ENCODE results near the gene ABCC1. TPM values are rescaled to one million over a fixed set of nuclear protein-coding genes. Genes with fewer than 3 reads are reported as not detected.

ABCC1 gene
- total and polyA plus RNA-seq, 2 donors: 11.6 to 18.1 TPM

GRCh38 chr16:16124438-16124837 lies 175.0 kb downstream of the ABCC1 start:
- 97% methylated on average over 10 of the region's 10 CpGs for WGBS
- no peak for DNase-seq (ENCODE audit: low read depth in 6 of 9, low spot score in 9 of 9)
- Histone ChIP-seq H3K9me3 (ENCODE audit: control insufficient read depth in 2 of 2, insufficient read depth in 1 of 2, low read length in 1 of 2) (peaks cover 6 to 10% of the 10 kb centered on the region in 2 donors), H3K27me3 (ENCODE audit: control insufficient read depth in 2 of 2, insufficient read depth in 1 of 2, low read length in 1 of 2) (no peaks in the 10 kb centered on the region), H3K4me3 (ENCODE audit: low read length in 2 of 2) (no peak overlapping the region), H3K4me1 (ENCODE audit: control insufficient read depth in 2 of 2, insufficient read depth in 2 of 2, low read length in 2 of 2) (peaks cover 4 to 13% of the 10 kb centered on the region in 2 donors), H3K36me3 (ENCODE audit: control insufficient read depth in 2 of 2, insufficient read depth in 2 of 2, low read length in 1 of 2) (peaks cover 61% of the 10 kb centered on the region in 2 donors), H3K27ac (ENCODE audit: low read depth in 1 of 2, low read length in 1 of 2) (no peak overlapping the region)

GRCh38 chr16:16124974-16125373 lies 175.6 kb downstream of the ABCC1 start:
- peaks cover 0 to 8% of the 10 kb centered on the region in 2 donors for H3K4me1 ChIP-seq (ENCODE audit: control insufficient read depth in 2 of 2, insufficient read depth in 2 of 2, low read length in 2 of 2)
- no peak for DNase-seq (ENCODE audit: low read depth in 6 of 9, low spot score in 9 of 9)
- H3K27me3 ChIP-seq (ENCODE audit: control insufficient read depth in 2 of 2, insufficient read depth in 1 of 2, low read length in 1 of 2): no peaks in the 10 kb centered on the region
- H3K4me3 ChIP-seq (ENCODE audit: low read length in 2 of 2): no peak overlapping the region
- peaks cover 6 to 10% of the 10 kb centered on the region in 2 donors for H3K9me3 ChIP-seq (ENCODE audit: control insufficient read depth in 2 of 2, insufficient read depth in 1 of 2, low read length in 1 of 2)
- over 99% methylated on average over 3 of the region's 3 CpGs for WGBS
- no peak overlapping the region for H3K27ac ChIP-seq (ENCODE audit: low read depth in 1 of 2, low read length in 1 of 2)
- H3K36me3 ChIP-seq (ENCODE audit: control insufficient read depth in 2 of 2, insufficient read depth in 2 of 2, low read length in 1 of 2): peaks cover 63 to 64% of the 10 kb centered on the region in 2 donors

DNA sequence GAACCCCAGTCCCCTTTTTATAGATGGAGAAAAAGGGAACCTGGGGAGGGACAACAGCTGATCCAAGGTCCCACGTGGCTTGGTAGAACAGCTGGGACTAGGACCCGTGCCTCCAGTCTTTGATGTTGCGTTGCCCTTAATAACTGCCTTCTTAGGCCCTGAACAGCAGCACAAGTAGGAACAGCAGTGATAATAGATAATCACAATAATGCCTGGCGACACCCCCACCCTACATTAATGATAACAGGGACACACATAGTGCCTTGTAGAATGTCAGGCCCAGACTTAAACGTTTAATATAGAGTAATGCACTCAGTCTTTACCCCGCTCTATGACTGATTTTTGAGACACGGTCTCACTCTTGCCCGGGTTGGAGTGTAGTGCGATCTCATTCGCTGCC lies 177.5 kb downstream of the ABCC1 start:
- Histone ChIP-seq H3K27me3 (ENCODE audit: control insufficient read depth in 2 of 2, insufficient read depth in 1 of 2, low read length in 1 of 2) (no peaks in the 10 kb centered on the region), H3K9me3 (ENCODE audit: control insufficient read depth in 2 of 2, insufficient read depth in 1 of 2, low read length in 1 of 2) (peaks cover 6 to 10% of the 10 kb centered on the region in 2 donors), H3K4me1 (ENCODE audit: control insufficient read depth in 2 of 2, insufficient read depth in 2 of 2, low read length in 2 of 2) (no peaks in the 10 kb centered on the region), H3K4me3 (ENCODE audit: low read length in 2 of 2) (no peak overlapping the region), H3K27ac (ENCODE audit: low read depth in 1 of 2, low read length in 1 of 2) (no peak overlapping the region), H3K36me3 (ENCODE audit: control insufficient read depth in 2 of 2, insufficient read depth in 2 of 2, low read length in 1 of 2) (peaks cover 58 to 62% of the 10 kb centered on the region in 2 donors)
- WGBS: 74% methylated on average over 10 of the region's 10 CpGs
- no peak for DNase-seq (ENCODE audit: low read depth in 6 of 9, low spot score in 9 of 9)

DNA sequence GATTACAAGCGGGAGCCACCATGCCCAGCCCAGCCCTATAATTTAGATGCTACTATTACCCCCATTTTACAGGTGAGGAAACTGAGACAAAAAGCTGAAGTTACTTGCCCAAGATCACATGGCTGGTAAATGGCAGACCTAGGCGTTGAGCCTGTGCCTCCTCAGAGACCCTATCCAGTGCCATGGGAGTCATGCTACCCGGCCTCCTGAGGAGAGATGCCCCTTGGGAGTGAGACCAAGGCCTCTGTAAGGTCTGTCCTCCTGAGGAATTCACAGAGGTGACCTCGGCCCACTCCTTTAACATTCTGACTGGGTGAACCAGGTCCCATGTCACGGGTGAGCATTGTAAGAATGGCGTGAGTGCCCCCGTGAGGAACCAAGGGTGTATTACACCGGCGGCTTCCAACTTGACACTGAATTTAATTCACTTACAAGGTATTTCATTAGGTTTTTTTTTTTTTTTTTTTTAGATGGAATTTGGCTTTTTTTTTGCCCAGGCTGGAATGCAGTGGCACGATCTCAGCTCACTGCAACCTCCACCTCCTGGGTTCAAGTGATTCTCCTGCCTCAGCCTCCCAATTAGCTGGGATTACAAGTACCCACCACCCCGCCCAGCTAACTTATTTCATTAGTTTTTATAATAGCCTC lies 178.2 kb downstream of the ABCC1 start:
- Histone ChIP-seq H3K4me1 (ENCODE audit: control insufficient read depth in 2 of 2, insufficient read depth in 2 of 2, low read length in 2 of 2) (no peaks in the 10 kb centered on the region), H3K4me3 (ENCODE audit: low read length in 2 of 2) (no peak overlapping the region), H3K27ac (ENCODE audit: low read depth in 1 of 2, low read length in 1 of 2) (no peak overlapping the region), H3K36me3 (ENCODE audit: control insufficient read depth in 2 of 2, insufficient read depth in 2 of 2, low read length in 1 of 2) (peaks cover 55 to 61% of the 10 kb centered on the region in 2 donors), H3K9me3 (ENCODE audit: control insufficient read depth in 2 of 2, insufficient read depth in 1 of 2, low read length in 1 of 2) (peaks cover 6 to 10% of the 10 kb centered on the region in 2 donors), H3K27me3 (ENCODE audit: control insufficient read depth in 2 of 2, insufficient read depth in 1 of 2, low read length in 1 of 2) (no peaks in the 10 kb centered on the region)
- peak; percentile 24 to 71 (median 46) for DNase-seq (ENCODE audit: low read depth in 6 of 9, low spot score in 9 of 9)
- 37% methylated on average over 11 of the region's 11 CpGs for WGBS

DNA sequence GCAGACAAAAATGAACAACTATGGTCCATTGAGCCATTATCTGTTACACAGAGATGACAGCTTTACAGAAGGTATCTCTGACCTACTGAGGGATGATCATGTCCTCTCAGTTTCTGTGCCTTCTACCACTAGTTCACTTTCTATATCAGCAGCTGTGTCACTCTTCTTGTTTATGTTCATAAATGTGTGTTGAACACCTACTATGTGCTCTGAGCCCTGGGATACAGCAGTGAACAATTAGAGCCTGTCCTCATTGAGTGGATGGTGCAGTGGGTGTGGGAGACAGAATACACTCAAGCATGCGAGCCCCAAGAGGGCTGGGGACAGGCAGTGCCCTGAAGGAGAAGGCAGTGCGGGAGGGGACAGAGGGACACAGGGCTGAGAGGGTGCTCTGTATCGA lies 181.8 kb downstream of the ABCC1 start:
- Histone ChIP-seq H3K27ac (ENCODE audit: low read depth in 1 of 2, low read length in 1 of 2) (no peak overlapping the region), H3K4me3 (ENCODE audit: low read length in 2 of 2) (no peak overlapping the region), H3K9me3 (ENCODE audit: control insufficient read depth in 2 of 2, insufficient read depth in 1 of 2, low read length in 1 of 2) (no peaks in the 10 kb centered on the region), H3K36me3 (ENCODE audit: control insufficient read depth in 2 of 2, insufficient read depth in 2 of 2, low read length in 1 of 2) (peaks cover 45 to 50% of the 10 kb centered on the region in 2 donors), H3K27me3 (ENCODE audit: control insufficient read depth in 2 of 2, insufficient read depth in 1 of 2, low read length in 1 of 2) (no peaks in the 10 kb centered on the region), H3K4me1 (ENCODE audit: control insufficient read depth in 2 of 2, insufficient read depth in 2 of 2, low read length in 2 of 2) (no peaks in the 10 kb centered on the region)
- WGBS: 98% methylated on average over 3 of the region's 3 CpGs
- no peak for DNase-seq (ENCODE audit: low read depth in 6 of 9, low spot score in 9 of 9)

- no peaks in the 10 kb centered on the region for H3K9me3 ChIP-seq (ENCODE audit: control insufficient read depth in 2 of 2, insufficient read depth in 1 of 2, low read length in 1 of 2)
- H3K27me3 ChIP-seq (ENCODE audit: control insufficient read depth in 2 of 2, insufficient read depth in 1 of 2, low read length in 1 of 2): no peaks in the 10 kb centered on the region
- H3K36me3 ChIP-seq (ENCODE audit: control insufficient read depth in 2 of 2, insufficient read depth in 2 of 2, low read length in 1 of 2): peaks cover 49 to 55% of the 10 kb centered on the region in 2 donors
- no peaks in the 10 kb centered on the region for H3K4me1 ChIP-seq (ENCODE audit: control insufficient read depth in 2 of 2, insufficient read depth in 2 of 2, low read length in 2 of 2)
- H3K4me3 ChIP-seq (ENCODE audit: low read length in 2 of 2): no peak overlapping the region
- 99% methylated on average over 15 of the region's 15 CpGs for WGBS
- no peak for DNase-seq (ENCODE audit: low read depth in 6 of 9, low spot score in 9 of 9)
- no peak overlapping the region for H3K27ac ChIP-seq (ENCODE audit: low read depth in 1 of 2, low read length in 1 of 2)
Measured at GRCh38 chr16:16131659-16132058, 182.2 kb downstream of the ABCC1 start.

DNA sequence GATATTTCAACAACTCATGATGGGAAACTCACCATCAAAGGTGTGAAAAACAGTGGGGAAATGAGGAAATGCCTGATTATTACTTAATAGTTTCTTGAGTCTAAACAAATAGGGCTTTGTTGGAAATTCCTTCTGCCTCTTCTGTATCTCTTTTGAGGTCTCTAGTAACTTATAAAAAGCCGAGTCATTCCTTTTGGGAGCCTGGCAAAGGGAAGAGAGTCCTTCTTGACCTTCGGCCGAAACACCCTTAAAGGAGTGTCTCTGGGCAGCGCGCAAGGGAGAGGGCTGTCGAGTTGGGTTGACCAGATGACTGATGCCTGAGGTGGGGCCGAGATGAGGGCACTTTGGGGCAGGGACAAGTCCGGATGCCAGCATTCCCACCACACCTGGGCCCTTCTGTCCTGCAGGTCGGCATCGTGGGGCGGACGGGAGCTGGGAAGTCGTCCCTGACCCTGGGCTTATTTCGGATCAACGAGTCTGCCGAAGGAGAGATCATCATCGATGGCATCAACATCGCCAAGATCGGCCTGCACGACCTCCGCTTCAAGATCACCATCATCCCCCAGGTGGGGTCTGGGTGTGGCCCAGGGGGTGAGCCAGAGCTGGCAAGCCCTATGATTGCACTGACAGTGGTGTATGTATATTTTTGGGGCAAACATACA lies 184.7 kb downstream of the ABCC1 start:
- no peak for DNase-seq (ENCODE audit: low read depth in 6 of 9, low spot score in 9 of 9)
- no peaks in the 10 kb centered on the region for H3K4me1 ChIP-seq (ENCODE audit: control insufficient read depth in 2 of 2, insufficient read depth in 2 of 2, low read length in 2 of 2)
- no peak overlapping the region for H3K4me3 ChIP-seq (ENCODE audit: low read length in 2 of 2)
- 98% methylated on average over 21 of the region's 21 CpGs for WGBS
- H3K27me3 ChIP-seq (ENCODE audit: control insufficient read depth in 2 of 2, insufficient read depth in 1 of 2, low read length in 1 of 2): no peaks in the 10 kb centered on the region
- no peaks in the 10 kb centered on the region for H3K9me3 ChIP-seq (ENCODE audit: control insufficient read depth in 2 of 2, insufficient read depth in 1 of 2, low read length in 1 of 2)
- peaks cover 66% of the 10 kb centered on the region in 2 donors for H3K36me3 ChIP-seq (ENCODE audit: control insufficient read depth in 2 of 2, insufficient read depth in 2 of 2, low read length in 1 of 2)
- no peak overlapping the region for H3K27ac ChIP-seq (ENCODE audit: low read depth in 1 of 2, low read length in 1 of 2)

DNA sequence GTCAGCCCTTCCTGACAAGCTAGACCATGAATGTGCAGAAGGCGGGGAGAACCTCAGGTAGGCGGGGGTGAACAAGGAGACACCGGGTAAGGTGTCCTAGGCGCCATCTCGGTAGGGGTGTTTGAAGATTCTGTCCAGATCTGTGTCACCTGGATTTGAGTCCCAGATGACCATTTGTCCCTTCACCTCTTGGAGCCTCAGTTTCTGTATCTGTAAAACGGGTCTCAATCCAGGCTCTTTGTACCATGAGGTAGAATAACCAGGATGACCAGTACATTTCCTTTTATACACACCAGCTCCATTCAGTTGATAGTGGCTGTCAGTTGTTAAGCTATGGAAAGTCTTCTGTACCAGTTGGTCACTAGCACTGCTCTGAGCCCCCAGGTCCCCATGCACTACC lies 187.2 kb downstream of the ABCC1 start:
- Histone ChIP-seq H3K27ac (ENCODE audit: low read depth in 1 of 2, low read length in 1 of 2) (no peak overlapping the region), H3K4me3 (ENCODE audit: low read length in 2 of 2) (no peak overlapping the region), H3K9me3 (ENCODE audit: control insufficient read depth in 2 of 2, insufficient read depth in 1 of 2, low read length in 1 of 2) (no peaks in the 10 kb centered on the region), H3K36me3 (ENCODE audit: control insufficient read depth in 2 of 2, insufficient read depth in 2 of 2, low read length in 1 of 2) (peaks cover 76 to 80% of the 10 kb centered on the region in 2 donors), H3K27me3 (ENCODE audit: control insufficient read depth in 2 of 2, insufficient read depth in 1 of 2, low read length in 1 of 2) (no peaks in the 10 kb centered on the region), H3K4me1 (ENCODE audit: control insufficient read depth in 2 of 2, insufficient read depth in 2 of 2, low read length in 2 of 2) (no peaks in the 10 kb centered on the region)
- no peak for DNase-seq (ENCODE audit: low read depth in 6 of 9, low spot score in 9 of 9)
- WGBS: 98% methylated on average over 6 of the region's 6 CpGs

- no peak for DNase-seq (ENCODE audit: low read depth in 6 of 9, low spot score in 9 of 9)
- H3K9me3 ChIP-seq (ENCODE audit: control insufficient read depth in 2 of 2, insufficient read depth in 1 of 2, low read length in 1 of 2): no peaks in the 10 kb centered on the region
- WGBS: 97% methylated on average over 8 of the region's 8 CpGs
- H3K27me3 ChIP-seq (ENCODE audit: control insufficient read depth in 2 of 2, insufficient read depth in 1 of 2, low read length in 1 of 2): no peaks in the 10 kb centered on the region
- no peaks in the 10 kb centered on the region for H3K4me1 ChIP-seq (ENCODE audit: control insufficient read depth in 2 of 2, insufficient read depth in 2 of 2, low read length in 2 of 2)
- peaks cover 74 to 80% of the 10 kb centered on the region in 2 donors for H3K36me3 ChIP-seq (ENCODE audit: control insufficient read depth in 2 of 2, insufficient read depth in 2 of 2, low read length in 1 of 2)
- H3K4me3 ChIP-seq (ENCODE audit: low read length in 2 of 2): no peak overlapping the region
- H3K27ac ChIP-seq (ENCODE audit: low read depth in 1 of 2, low read length in 1 of 2): no peak overlapping the region
Measured at GRCh38 chr16:16137110-16137509, 187.7 kb downstream of the ABCC1 start.
